Right lobe of liver (tissue), 4 donors: ENCODE data around the gene BTC.

Source experiments
- POLR2A ChIP-seq: fragments of 450-650 bp; IDR thresholded peaks from one replicate; pipeline ENCODE4 v1.6.1; 2017; ENCODE audit warnings: antibody characterized with exemption, mild to moderate bottlenecking
- TF ChIP-seq, protein P1 (sequence below), 4 donors: fragments of 200-600 bp in 3 of 4; fragments of 450-650 bp in 1 of 4; IDR thresholded peaks; one replicate each; pipeline versions ENCODE4 v1.5.1 to v1.8.0; 2016 to 2022; ENCODE audit warnings: antibody characterized with exemption in 4 of 4, mild to moderate bottlenecking in 2 of 4
- donor health status: DM: no; HTN: no; CAD: no.
- donor health status: DM: no; HTN: no; CAD: no.
- donor health status: DM: no; HTN: yes; CAD: no.

DNA sequence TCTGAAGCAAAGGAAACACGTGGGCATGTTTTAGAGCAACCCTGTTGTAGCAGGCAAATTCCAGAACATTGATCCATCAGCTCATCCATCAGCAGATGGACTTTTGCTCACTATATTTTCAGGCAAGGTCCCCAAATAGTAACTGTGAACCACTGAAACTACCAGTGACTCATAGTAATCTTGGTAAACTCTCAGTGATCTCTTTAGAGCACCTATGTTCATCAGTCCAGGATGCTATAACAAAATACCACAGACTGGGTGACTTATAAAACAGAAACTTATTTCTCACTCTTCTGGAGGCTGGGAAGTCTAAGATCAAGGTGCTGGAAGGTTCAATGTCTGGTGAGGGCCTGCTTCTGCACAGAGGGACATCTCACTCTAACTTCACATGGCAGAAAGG lies 28.9 kb upstream of the BTC start:
- no peak for TF ChIP-seq POLR2A
- TF ChIP-seq, protein P1, sequence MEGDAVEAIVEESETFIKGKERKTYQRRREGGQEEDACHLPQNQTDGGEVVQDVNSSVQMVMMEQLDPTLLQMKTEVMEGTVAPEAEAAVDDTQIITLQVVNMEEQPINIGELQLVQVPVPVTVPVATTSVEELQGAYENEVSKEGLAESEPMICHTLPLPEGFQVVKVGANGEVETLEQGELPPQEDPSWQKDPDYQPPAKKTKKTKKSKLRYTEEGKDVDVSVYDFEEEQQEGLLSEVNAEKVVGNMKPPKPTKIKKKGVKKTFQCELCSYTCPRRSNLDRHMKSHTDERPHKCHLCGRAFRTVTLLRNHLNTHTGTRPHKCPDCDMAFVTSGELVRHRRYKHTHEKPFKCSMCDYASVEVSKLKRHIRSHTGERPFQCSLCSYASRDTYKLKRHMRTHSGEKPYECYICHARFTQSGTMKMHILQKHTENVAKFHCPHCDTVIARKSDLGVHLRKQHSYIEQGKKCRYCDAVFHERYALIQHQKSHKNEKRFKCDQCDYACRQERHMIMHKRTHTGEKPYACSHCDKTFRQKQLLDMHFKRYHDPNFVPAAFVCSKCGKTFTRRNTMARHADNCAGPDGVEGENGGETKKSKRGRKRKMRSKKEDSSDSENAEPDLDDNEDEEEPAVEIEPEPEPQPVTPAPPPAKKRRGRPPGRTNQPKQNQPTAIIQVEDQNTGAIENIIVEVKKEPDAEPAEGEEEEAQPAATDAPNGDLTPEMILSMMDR (IDR thresholded peaks at IDR 0.05), result no peak
